LNCAP (cell line): Measurements from ENCODE around the gene PABPN1.
A peak's percentile ranks its signal among the peaks of the same experiment; 100 is the strongest.

Source experiments
- CTCF ChIP-seq: fragments of 450-650 bp; IDR thresholded peaks from 2 replicates; pipeline ENCODE4 v1.5.1; 2017; ENCODE audit warnings: mild to moderate bottlenecking

PABPN1 gene

GRCh38 chr14:23286020-23286901 is 35.0 kb upstream of the PABPN1 start, which contains the start of gene HOMEZ:
Gene HOMEZ, minus strand, starts transcription at chr14:23286132. Its CDS starts 180 bp downstream, at chr14:23285952.
- TF ChIP-seq CTCF: no peak

- TF ChIP-seq CTCF: no peak
Observed at GRCh38 chr14:23286902-23287479, 34.3 kb upstream of the PABPN1 start.

GRCh38 chr14:23294734-23295561 is 26.3 kb upstream of the PABPN1 start:
- peak; percentile 90 for TF ChIP-seq CTCF

GRCh38 chr14:23296012-23296777 is 25.1 kb upstream of the PABPN1 start:
- no peak for TF ChIP-seq CTCF

- TF ChIP-seq CTCF: no peak
Observed at GRCh38 chr14:23297096-23297495, 24.2 kb upstream of the PABPN1 start.

GRCh38 chr14:23297611-23298277 is 23.5 kb upstream of the PABPN1 start:
- TF ChIP-seq CTCF: no peak
